H9 (cell line): ENCODE data around the gene GSTP1. TPM values are rescaled to one million over a fixed set of nuclear protein-coding genes. Genes with fewer than 3 reads are reported as not detected.

Experiments used
- DNase-seq: peaks from one replicate; pipeline ENCODE4 v3.0.0-alpha.2; 2017
- H2AFZ ChIP-seq: one replicate; pipeline ENCODE4 v1.6.1; 2013; ENCODE audit warnings: mild to moderate bottlenecking, low read length, control low read depth, moderate library complexity
- H2AK5ac ChIP-seq: 2 replicates; pipeline ENCODE4 v1.6.1; 2013; ENCODE audit warnings: low read length, control low read depth, mixed read lengths; ENCODE audit not compliant: insufficient read length
- H2BK120ac ChIP-seq: one replicate; pipeline ENCODE4 v1.6.1; 2013; ENCODE audit warnings: low read depth, mild to moderate bottlenecking, low read length, control low read depth, inconsistent platforms; ENCODE audit not compliant: poor library complexity, severe bottlenecking
- H2BK12ac ChIP-seq: 2 replicates; pipeline ENCODE4 v1.6.1; 2013; ENCODE audit warnings: low read length, control low read depth, mixed read lengths, low read depth; ENCODE audit not compliant: insufficient read length
- H2BK15ac ChIP-seq: 2 replicates; pipeline ENCODE4 v1.6.1; 2013; ENCODE audit warnings: low read depth, low read length, control low read depth
- H2BK20ac ChIP-seq: one replicate; pipeline ENCODE4 v1.6.1; 2013; ENCODE audit warnings: low read depth, mild to moderate bottlenecking, low read length, control low read depth, inconsistent platforms; ENCODE audit not compliant: poor library complexity, severe bottlenecking
- H2BK5ac ChIP-seq: 2 replicates; pipeline ENCODE4 v1.6.1; 2013; ENCODE audit warnings: low read length, control low read depth, mixed read lengths; ENCODE audit not compliant: insufficient read length
- H3K14ac ChIP-seq: 2 replicates; pipeline ENCODE4 v1.6.1; 2013; ENCODE audit warnings: low read length, control low read depth; ENCODE audit not compliant: insufficient read depth
- H3K18ac ChIP-seq: 2 replicates; pipeline ENCODE4 v1.6.1; 2013; ENCODE audit warnings: low read depth, mild to moderate bottlenecking, mixed read lengths, low read length, control low read depth; ENCODE audit not compliant: insufficient read length
- H3K23ac ChIP-seq: 2 replicates; pipeline ENCODE4 v1.6.1; 2013; ENCODE audit warnings: low read length, control low read depth, mixed read lengths, low read depth; ENCODE audit not compliant: insufficient read length
- H3K23me2 ChIP-seq: 2 replicates; pipeline ENCODE4 v1.6.1; 2013; ENCODE audit warnings: low read depth, mild to moderate bottlenecking, mixed read lengths, low read length, control low read depth; ENCODE audit not compliant: insufficient read length, poor library complexity, severe bottlenecking
- H3K27ac ChIP-seq: 2 replicates; pipeline ENCODE4 v1.5.1; 2013; ENCODE audit warnings: low read length, control low read depth, mixed read lengths, low read depth; ENCODE audit not compliant: insufficient read length
- H3K27me3 ChIP-seq: 2 replicates; pipeline ENCODE4 v1.6.1; 2013; ENCODE audit warnings: low read length, control low read depth, inconsistent platforms; ENCODE audit not compliant: insufficient read depth
- H3K4ac ChIP-seq: 2 replicates; pipeline ENCODE4 v1.6.1; 2013; ENCODE audit warnings: low read depth, mild to moderate bottlenecking, control low read depth, inconsistent platforms, low read length, moderate library complexity
- H3K4me1 ChIP-seq: 2 replicates; pipeline ENCODE4 v1.6.1; 2013; ENCODE audit warnings: low read length, control low read depth, inconsistent platforms; ENCODE audit not compliant: insufficient read depth
- H3K4me2 ChIP-seq: 2 replicates; pipeline ENCODE4 v1.6.1; 2013; ENCODE audit warnings: low read length, control low read depth, mixed read lengths; ENCODE audit not compliant: insufficient read length, insufficient read depth
- H3K56ac ChIP-seq: 2 replicates; pipeline ENCODE4 v1.6.1; 2013; ENCODE audit warnings: low read depth, mild to moderate bottlenecking, mixed read lengths, low read length, control low read depth; ENCODE audit not compliant: insufficient read length
- H3K79me1 ChIP-seq: 2 replicates; pipeline ENCODE4 v1.6.1; 2013; ENCODE audit warnings: low read depth, mild to moderate bottlenecking, moderate library complexity, low read length, control low read depth, inconsistent platforms; ENCODE audit not compliant: insufficient read depth, poor library complexity, severe bottlenecking
- H3K79me2 ChIP-seq: 2 replicates; pipeline ENCODE4 v1.6.1; 2013; ENCODE audit warnings: low read length, control low read depth, inconsistent platforms; ENCODE audit not compliant: insufficient read depth
- H3K9ac ChIP-seq: 2 replicates; pipeline ENCODE4 v1.6.1; 2013; ENCODE audit warnings: low read length, control low read depth, mixed read lengths; ENCODE audit not compliant: insufficient read length; ENCODE audit errors: extremely low read depth
- H3K9me3 ChIP-seq: one replicate; pipeline ENCODE4 v1.6.1; 2013; ENCODE audit warnings: low read depth, low read length, inconsistent platforms; ENCODE audit not compliant: control insufficient read depth
- H3T11ph ChIP-seq: one replicate; pipeline ENCODE4 v1.6.1; 2013; ENCODE audit warnings: mild to moderate bottlenecking, low read length, control low read depth, inconsistent platforms
- H4K20me1 ChIP-seq: one replicate; pipeline ENCODE4 v1.6.1; 2013; ENCODE audit not compliant: control insufficient read depth, insufficient read length, insufficient read depth
- H4K5ac ChIP-seq: 2 replicates; pipeline ENCODE4 v1.6.1; 2013; ENCODE audit warnings: low read depth, mild to moderate bottlenecking, mixed read lengths, low read length, control low read depth; ENCODE audit not compliant: insufficient read length
- H4K8ac ChIP-seq: replicated peaks from 2 replicates; pipeline ENCODE4 v1.6.1; 2013; ENCODE audit warnings: low read length, control low read depth, mixed read lengths, low read depth; ENCODE audit not compliant: insufficient read length
- H4K91ac ChIP-seq: 2 replicates; pipeline ENCODE4 v1.6.1; 2013; ENCODE audit warnings: low read depth, mild to moderate bottlenecking, moderate library complexity, mixed read lengths, low read length, control low read depth; ENCODE audit not compliant: insufficient read length
- H3K27ac Mint-ChIP-seq, 3 experiments: 2 replicates in 2 of 3; 3 replicates in 1 of 3; pipeline ENCODE4 v1.8.0; 2020 to 2021; ENCODE audit warnings: mixed read lengths in 3 of 3, mild to moderate bottlenecking in 1 of 3, moderate library complexity in 1 of 3
- H3K27me3 Mint-ChIP-seq: 2 replicates; pipeline ENCODE4 v1.8.0; 2021; ENCODE audit warnings: low read depth, mild to moderate bottlenecking, moderate library complexity, mixed read lengths
- H3K36me3 Mint-ChIP-seq, 3 experiments: 2 replicates in 2 of 3; 3 replicates in 1 of 3; pipeline ENCODE4 v1.8.0; 2020 to 2021; ENCODE audit warnings: low read depth in 3 of 3, mixed read lengths in 3 of 3; ENCODE audit not compliant: insufficient read depth in 1 of 3
- H3K4me1 Mint-ChIP-seq, 2 experiments: 2 replicates each; pipeline ENCODE4 v1.8.0; 2020; ENCODE audit warnings: mixed read lengths in 2 of 2
- H3K4me3 Mint-ChIP-seq, 2 experiments: 2 replicates in 1 of 2; 3 replicates in 1 of 2; pipeline ENCODE4 v1.8.0; 2020 to 2021; ENCODE audit warnings: mild to moderate bottlenecking in 2 of 2, mixed read lengths in 2 of 2, moderate library complexity in 1 of 2
- H3K9me3 Mint-ChIP-seq, 2 experiments: 2 replicates in 1 of 2; 3 replicates in 1 of 2; pipeline ENCODE4 v1.8.0; 2020; ENCODE audit warnings: mild to moderate bottlenecking in 2 of 2, mixed read lengths in 2 of 2, moderate library complexity in 1 of 2
- WGBS: extraction: QIAGEN DNeasy Blood & Tissue Kit; methylation state at CpG from one replicate; pipeline ENCODE4 v1.1.7; 2013; ENCODE audit warnings: missing lambda C conversion rate, low lambda C conversion rate, mixed read lengths; ENCODE audit not compliant: insufficient read length; ENCODE audit errors: extremely low coverage; 5-methylcytosine and 5-hydroxymethylcytosine counted together
- total RNA-seq: library from RNA; stranded (reverse); gene quantifications from 2 replicates; pipeline ENCODE4 v1.2.1, GENCODE V29; 2021
- TF ChIP-seq, protein P1 (sequence below): fragments of 200-600 bp; sonication (generic); conservative IDR thresholded peaks from 3 replicates; pipeline ENCODE4 v1.8.0; 2021; ENCODE audit warnings: antibody characterized with exemption, mild to moderate bottlenecking

GSTP1 gene
- total RNA-seq, 1 experiment from 2014 or later: 1,469 TPM

DNA sequence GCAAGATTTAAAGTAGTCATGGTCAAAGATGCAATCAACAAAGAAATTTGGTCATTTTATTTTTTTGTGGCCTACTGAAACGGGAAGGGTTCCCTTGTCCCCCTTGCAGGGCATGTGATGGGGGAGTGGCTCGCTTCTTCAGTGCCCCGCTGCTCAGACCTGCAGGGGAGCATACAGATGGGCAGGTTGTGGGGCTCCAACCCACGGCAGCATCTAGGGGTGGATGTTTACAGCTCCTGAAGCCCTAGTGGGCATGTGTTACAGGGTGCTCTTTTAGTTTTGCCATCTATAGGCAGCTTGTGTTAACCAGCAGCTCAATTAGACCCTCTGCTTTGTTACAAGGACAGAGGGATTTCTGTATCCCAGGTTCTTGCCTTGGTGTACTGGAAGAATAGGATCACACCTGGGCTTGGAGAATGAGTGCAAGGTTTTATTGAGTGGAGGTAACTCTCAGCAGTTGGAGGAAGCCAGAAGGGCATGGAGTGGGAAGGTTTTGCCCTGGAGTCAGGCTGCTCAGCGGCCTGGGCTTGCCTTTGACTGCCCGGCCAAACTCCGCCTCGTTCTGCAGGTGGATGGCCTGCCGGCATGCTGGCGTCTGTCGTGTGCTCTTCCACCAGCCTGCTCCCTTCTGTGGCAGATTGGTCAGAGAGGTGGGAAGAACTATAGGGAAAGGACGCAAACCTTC is 9.4 kb downstream of the GSTP1 start:
- Histone ChIP-seq H3K79me2 (no peaks in the 10 kb centered on the region), H2BK120ac (no peak overlapping the region), H2AK5ac (no peak overlapping the region), H3K4ac (no peak overlapping the region), H3K4me2 (no peak overlapping the region), H3T11ph (no peak overlapping the region), H4K20me1 (peaks cover 3% of the 10 kb centered on the region), H3K18ac (no peak overlapping the region), H3K9me3 (no peaks in the 10 kb centered on the region), H3K56ac (no peak overlapping the region), H2BK5ac (no peak overlapping the region), H2BK15ac (no peak overlapping the region), H3K27me3 (no peaks in the 10 kb centered on the region), H3K23ac (no peak overlapping the region), H2BK20ac (no peak overlapping the region), H3K79me1 (no peaks in the 10 kb centered on the region), H3K14ac (no peak overlapping the region), H2BK12ac (no peak overlapping the region), H2AFZ (no peak overlapping the region), H3K9ac (no peak overlapping the region), H4K5ac (no peak overlapping the region), H3K4me1 (no peaks in the 10 kb centered on the region), H3K27ac (no peak overlapping the region), H3K23me2 (no peaks in the 10 kb centered on the region), H4K91ac (no peak overlapping the region), H4K8ac (no peak overlapping the region)
- peaks cover 14 to 16% of the 10 kb centered on the region in 2 experiments for H3K4me1 Mint-ChIP-seq
- no CpG with 5 or more reads among the region's 12 CpGs for whole genome bisulfite sequencing
- TF ChIP-seq, protein P1, sequence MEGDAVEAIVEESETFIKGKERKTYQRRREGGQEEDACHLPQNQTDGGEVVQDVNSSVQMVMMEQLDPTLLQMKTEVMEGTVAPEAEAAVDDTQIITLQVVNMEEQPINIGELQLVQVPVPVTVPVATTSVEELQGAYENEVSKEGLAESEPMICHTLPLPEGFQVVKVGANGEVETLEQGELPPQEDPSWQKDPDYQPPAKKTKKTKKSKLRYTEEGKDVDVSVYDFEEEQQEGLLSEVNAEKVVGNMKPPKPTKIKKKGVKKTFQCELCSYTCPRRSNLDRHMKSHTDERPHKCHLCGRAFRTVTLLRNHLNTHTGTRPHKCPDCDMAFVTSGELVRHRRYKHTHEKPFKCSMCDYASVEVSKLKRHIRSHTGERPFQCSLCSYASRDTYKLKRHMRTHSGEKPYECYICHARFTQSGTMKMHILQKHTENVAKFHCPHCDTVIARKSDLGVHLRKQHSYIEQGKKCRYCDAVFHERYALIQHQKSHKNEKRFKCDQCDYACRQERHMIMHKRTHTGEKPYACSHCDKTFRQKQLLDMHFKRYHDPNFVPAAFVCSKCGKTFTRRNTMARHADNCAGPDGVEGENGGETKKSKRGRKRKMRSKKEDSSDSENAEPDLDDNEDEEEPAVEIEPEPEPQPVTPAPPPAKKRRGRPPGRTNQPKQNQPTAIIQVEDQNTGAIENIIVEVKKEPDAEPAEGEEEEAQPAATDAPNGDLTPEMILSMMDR: no peak
- H3K36me3 Mint-ChIP-seq: peaks cover 2 to 18% (median 10%) of the 10 kb centered on the region in 3 experiments; a peak in 5 of 7 replicates
- peaks cover 1% of the 10 kb centered on the region for H3K27me3 Mint-ChIP-seq
- DNase-seq: no peak
- H3K9me3 Mint-ChIP-seq: peaks cover 11 to 12% of the 10 kb centered on the region in 2 experiments
- H3K4me3 Mint-ChIP-seq: no peak overlapping the region
- H3K27ac Mint-ChIP-seq: no peak overlapping the region
